ENCODE measurements around the gene AGXT2.

Gene AGXT2

GRCh38 chr5:35081134-35081533, 33.4 kb upstream of the AGXT2 start:
- TF ChIP-seq FOXM1 (IDR thresholded peaks at IDR 0.05; ENCODE audit: borderline replicate concordance) (no peak), HDGF (IDR thresholded peaks at IDR 0.05; ENCODE audit: borderline replicate concordance) (no peak), SUZ12 (IDR thresholded peaks at IDR 0.05) (no peak), SP1 (IDR thresholded peaks at IDR 0.05) (no peak), TARDBP (IDR thresholded peaks at IDR 0.05) (no peak), ARNT (IDR thresholded peaks at IDR 0.05) (no peak), FOXA1 (IDR thresholded peaks at IDR 0.05) (no peak), PKNOX1 (IDR thresholded peaks at IDR 0.05) (no peak), NFRKB (IDR thresholded peaks at IDR 0.05) (no peak), CTBP1 (IDR thresholded peaks at IDR 0.05; ENCODE audit: borderline replicate concordance) (no peak), LEF1 (IDR thresholded peaks at IDR 0.05; ENCODE audit: borderline replicate concordance) (no peak)
- no peak for DNase-seq (ENCODE audit: extremely low spot score)
- ChIA-PET POLR2A (no interaction called here), CTCF (no interaction called here)

GRCh38 chr5:35073160-35073559, 25.4 kb upstream of the AGXT2 start:
- TF ChIP-seq ELF4 (IDR thresholded peaks at IDR 0.05) (no peak), L3MBTL2 (conservative IDR thresholded peaks at IDR 0.05) (no peak), ARNT (IDR thresholded peaks at IDR 0.05) (no peak)
- no peak for DNase-seq (ENCODE audit: extremely low spot score)
- CTCF ChIA-PET: no interaction called here
- POLR2A ChIA-PET: no interaction called here

GRCh38 chr5:35069188-35069587, 21.4 kb upstream of the AGXT2 start:
- POLR2A ChIA-PET: no interaction called here
- no peak for DNase-seq (ENCODE audit: extremely low spot score)
- TF ChIP-seq SUZ12 (IDR thresholded peaks at IDR 0.05) (no peak), ELF4 (IDR thresholded peaks at IDR 0.05) (no peak), BHLHE40 (IDR thresholded peaks at IDR 0.05; ENCODE audit: borderline replicate concordance) (no peak), TARDBP (IDR thresholded peaks at IDR 0.05) (no peak), SP1 (IDR thresholded peaks at IDR 0.05) (no peak), FOXM1 (IDR thresholded peaks at IDR 0.05; ENCODE audit: borderline replicate concordance) (no peak), LEF1 (IDR thresholded peaks at IDR 0.05; ENCODE audit: borderline replicate concordance) (no peak)
- CTCF ChIA-PET: no interaction called here

GRCh38 chr5:35067985-35068384, 20.2 kb upstream of the AGXT2 start:
- no peak for DNase-seq (ENCODE audit: extremely low spot score)
- TF ChIP-seq SP1 (IDR thresholded peaks at IDR 0.05): no peak
- no peak for TF ChIP-seq ARNT (IDR thresholded peaks at IDR 0.05)
- no peak for TF ChIP-seq FOXM1 (IDR thresholded peaks at IDR 0.05; ENCODE audit: borderline replicate concordance)
- no peak for TF ChIP-seq FOXK2 (IDR thresholded peaks at IDR 0.05)
- no peak for TF ChIP-seq CTBP1 (IDR thresholded peaks at IDR 0.05; ENCODE audit: borderline replicate concordance)
- CTCF ChIA-PET: no interaction called here
- POLR2A ChIA-PET: no interaction called here

- no peak for DNase-seq (ENCODE audit: extremely low spot score)
- TF ChIP-seq FOXM1 (IDR thresholded peaks at IDR 0.05; ENCODE audit: borderline replicate concordance) (no peak), PKNOX1 (IDR thresholded peaks at IDR 0.05) (no peak), FOXA1 (IDR thresholded peaks at IDR 0.05) (no peak), CTBP1 (IDR thresholded peaks at IDR 0.05; ENCODE audit: borderline replicate concordance) (no peak), LEF1 (IDR thresholded peaks at IDR 0.05; ENCODE audit: borderline replicate concordance) (no peak), HDGF (IDR thresholded peaks at IDR 0.05; ENCODE audit: borderline replicate concordance) (no peak), SUZ12 (IDR thresholded peaks at IDR 0.05) (no peak), ARNT (IDR thresholded peaks at IDR 0.05) (no peak), BHLHE40 (IDR thresholded peaks at IDR 0.05; ENCODE audit: borderline replicate concordance) (no peak), ELF4 (IDR thresholded peaks at IDR 0.05) (no peak), ZNF384 (IDR thresholded peaks at IDR 0.05) (no peak), NFRKB (IDR thresholded peaks at IDR 0.05) (no peak), TARDBP (IDR thresholded peaks at IDR 0.05) (no peak), L3MBTL2 (conservative IDR thresholded peaks at IDR 0.05) (no peak), SP1 (IDR thresholded peaks at IDR 0.05) (no peak), FOXK2 (IDR thresholded peaks at IDR 0.05) (no peak)
- ChIA-PET CTCF (no interaction called here), POLR2A (no interaction called here)
Measured at GRCh38 chr5:35066260-35066795, 18.6 kb upstream of the AGXT2 start.

- TF ChIP-seq NFRKB (IDR thresholded peaks at IDR 0.05): no peak
- TF ChIP-seq PKNOX1 (IDR thresholded peaks at IDR 0.05): no peak
- TF ChIP-seq ARNT (IDR thresholded peaks at IDR 0.05): no peak
- TF ChIP-seq SP1 (IDR thresholded peaks at IDR 0.05): no peak
- CTCF ChIA-PET: interaction anchor here (0.5 kb wide), 1 partner anchor 22 kb away, joined by 3 read pairs; no protein-coding TSS in a partner anchor
- POLR2A ChIA-PET: no interaction called here
- DNase-seq (ENCODE audit: extremely low spot score): no peak
Measured at GRCh38 chr5:35063414-35063813, 15.7 kb upstream of the AGXT2 start.

- DNase-seq (ENCODE audit: extremely low spot score): no peak
- ChIA-PET CTCF (no interaction called here), POLR2A (no interaction called here)
- TF ChIP-seq NFRKB (IDR thresholded peaks at IDR 0.05): no peak
- TF ChIP-seq FOXA1 (IDR thresholded peaks at IDR 0.05): no peak
- TF ChIP-seq HDGF (IDR thresholded peaks at IDR 0.05; ENCODE audit: borderline replicate concordance): no peak
- TF ChIP-seq ZNF384 (IDR thresholded peaks at IDR 0.05): no peak
- TF ChIP-seq BHLHE40 (IDR thresholded peaks at IDR 0.05; ENCODE audit: borderline replicate concordance): no peak
- no peak for TF ChIP-seq ELF4 (IDR thresholded peaks at IDR 0.05)
- TF ChIP-seq TARDBP (IDR thresholded peaks at IDR 0.05): no peak
- TF ChIP-seq LEF1 (IDR thresholded peaks at IDR 0.05; ENCODE audit: borderline replicate concordance): no peak
- no peak for TF ChIP-seq SP1 (IDR thresholded peaks at IDR 0.05)
- no peak for TF ChIP-seq SUZ12 (IDR thresholded peaks at IDR 0.05)
- TF ChIP-seq PKNOX1 (IDR thresholded peaks at IDR 0.05): no peak
- TF ChIP-seq FOXM1 (IDR thresholded peaks at IDR 0.05; ENCODE audit: borderline replicate concordance): no peak
Measured at GRCh38 chr5:35061211-35061770, 13.5 kb upstream of the AGXT2 start.
